ENCODE data around the gene DENND6A.
"Not testable (repeated sequence)": the region's sequence is repeated elsewhere in the genome, so short reads cannot be mapped to it uniquely, and the experiment has no call there.

The DENND6A gene

GRCh38 chr3:57624801-57625200 lies 68.1 kb downstream of the DENND6A start:
- in situ Hi-C loops (cut with HindIII; ENCODE audit: low pct_ligation_motif_present, low sequenced_read_pairs) = no loop called here
- no peak overlapping the region for H3K27ac ChIP-seq
- no peak for TF ChIP-seq CTCF (IDR thresholded peaks at IDR 0.05; ENCODE audit: low read depth, low read length, missing control alignments)
- peaks cover 35% of the 10 kb centered on the region for H3K36me3 ChIP-seq (replicated peaks)
- no peak overlapping the region for H3K4me3 ChIP-seq (ENCODE audit: low read depth, low read length)
- no peaks in the 10 kb centered on the region for H3K27me3 ChIP-seq (replicated peaks)
- DNase-seq = no peak

DNA sequence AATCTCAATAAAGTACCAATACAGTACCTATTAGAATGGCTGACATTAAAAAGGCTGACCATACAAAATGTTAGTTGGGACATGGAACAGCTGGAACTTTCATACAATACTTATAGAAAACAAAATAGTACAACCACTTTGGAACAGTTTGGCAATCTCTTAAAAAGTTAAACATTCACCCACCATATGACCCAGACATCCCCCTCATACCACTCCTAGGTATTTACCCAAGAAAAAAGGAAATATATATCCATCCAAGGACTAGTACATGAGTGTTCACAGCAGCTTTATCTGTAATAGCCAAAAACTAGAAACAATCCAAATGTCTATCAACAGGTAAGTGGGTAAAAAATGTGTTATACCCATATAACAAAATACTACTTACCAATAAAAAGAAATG lies 70.5 kb downstream of the DENND6A start:
- no peak for TF ChIP-seq CTCF (IDR thresholded peaks at IDR 0.05; ENCODE audit: low read depth, low read length, missing control alignments)
- in situ Hi-C loops (cut with HindIII; ENCODE audit: low pct_ligation_motif_present, low sequenced_read_pairs) = no loop called here
- H3K36me3 ChIP-seq (replicated peaks) = peaks cover 19% of the 10 kb centered on the region
- no peak overlapping the region for H3K4me3 ChIP-seq (ENCODE audit: low read depth, low read length)
- H3K27ac ChIP-seq = no peak overlapping the region
- DNase-seq = no peak
- no peaks in the 10 kb centered on the region for H3K27me3 ChIP-seq (replicated peaks)

DNA sequence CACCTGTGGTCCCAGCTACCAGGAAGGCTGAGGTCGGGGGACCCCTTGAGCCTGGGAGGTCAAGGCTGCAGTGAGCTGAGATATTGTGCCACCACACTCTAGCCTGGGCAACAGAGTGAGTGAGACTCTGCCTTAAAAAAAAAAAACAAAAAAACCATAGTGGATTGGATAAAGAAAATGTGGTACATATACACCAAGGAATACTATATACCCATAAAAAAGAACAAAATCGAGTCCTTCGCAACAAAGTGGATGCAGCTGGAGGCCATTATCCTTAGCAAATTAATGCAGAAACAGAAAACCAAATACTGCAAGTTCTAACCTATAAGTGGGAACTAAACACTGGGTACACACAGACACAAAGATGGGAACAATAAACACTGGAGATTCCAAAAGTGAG lies 75.1 kb downstream of the DENND6A start:
- in situ Hi-C loops (cut with HindIII; ENCODE audit: low pct_ligation_motif_present, low sequenced_read_pairs) = no loop called here
- Histone ChIP-seq H3K36me3 (replicated peaks) (peaks cover 1% of the 10 kb centered on the region), H3K27ac (no peak overlapping the region), H3K27me3 (replicated peaks) (no peaks in the 10 kb centered on the region), H3K4me3 (ENCODE audit: low read depth, low read length) (no peak overlapping the region)
- TF ChIP-seq CTCF (IDR thresholded peaks at IDR 0.05; ENCODE audit: low read depth, low read length, missing control alignments) = no peak
- DNase-seq = no peak

- Histone ChIP-seq H3K27me3 (replicated peaks) (no peaks in the 10 kb centered on the region), H3K36me3 (replicated peaks) (no peaks in the 10 kb centered on the region), H3K27ac (no peak overlapping the region), H3K4me3 (ENCODE audit: low read depth, low read length) (no peak overlapping the region)
- in situ Hi-C loops (cut with HindIII; ENCODE audit: low pct_ligation_motif_present, low sequenced_read_pairs) = no loop called here
- no peak for TF ChIP-seq CTCF (IDR thresholded peaks at IDR 0.05; ENCODE audit: low read depth, low read length, missing control alignments)
- DNase-seq = no peak
These were observed 76.6 kb downstream of the DENND6A start for GRCh38 chr3:57616233-57616632.

- DNase-seq; H3K4me3 ChIP-seq (ENCODE audit: low read depth, low read length); H3K27me3 ChIP-seq (replicated peaks); in situ Hi-C loops (cut with HindIII; ENCODE audit: low pct_ligation_motif_present, low sequenced_read_pairs); H3K36me3 ChIP-seq (replicated peaks); H3K27ac ChIP-seq: not testable (repeated sequence)
These were observed 81.0 kb downstream of the DENND6A start for GRCh38 chr3:57611870-57612269.

DNA sequence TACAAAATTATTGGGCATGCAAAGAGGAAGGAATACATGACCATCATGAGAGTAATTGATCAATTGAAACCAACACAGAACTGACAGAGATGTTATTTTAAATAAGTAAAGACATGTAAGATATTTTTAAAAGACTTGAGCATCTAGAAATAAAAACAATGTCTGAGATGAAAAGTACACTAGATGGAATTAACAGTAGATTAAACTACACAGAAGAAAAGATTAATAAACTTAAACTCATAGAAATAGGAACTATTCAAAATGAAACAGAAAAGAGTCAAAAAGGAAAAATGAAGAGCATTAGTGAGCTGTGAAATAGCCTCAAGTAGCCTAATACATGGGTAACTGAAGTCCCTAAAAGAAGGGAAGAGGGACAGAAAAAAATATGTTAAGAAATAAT lies 87.2 kb downstream of the DENND6A start:
- Histone ChIP-seq H3K27me3 (replicated peaks) (no peaks in the 10 kb centered on the region), H3K4me3 (ENCODE audit: low read depth, low read length) (no peak overlapping the region), H3K36me3 (replicated peaks) (no peaks in the 10 kb centered on the region), H3K27ac (no peak overlapping the region)
- no peak for DNase-seq
- TF ChIP-seq CTCF (IDR thresholded peaks at IDR 0.05; ENCODE audit: low read depth, low read length, missing control alignments) = no peak
- in situ Hi-C loops (cut with HindIII; ENCODE audit: low pct_ligation_motif_present, low sequenced_read_pairs) = no loop called here

Measured in brain microvascular endothelial cell (primary cell).